ENCODE results near the gene RASGEF1C. TPM values are rescaled to one million over a fixed set of nuclear protein-coding genes. Genes with fewer than 3 reads are reported as not detected.

Gene RASGEF1C
- total RNA-seq, 6 experiments from 2014 or later, result not detected

- Mint-ChIP-seq H3K27ac (no peak overlapping the region), H3K9me3 (peaks cover 37% of the 10 kb centered on the region), H3K4me3 (no peak overlapping the region), H3K36me3 (ENCODE audit: low read depth) (peaks cover 3% of the 10 kb centered on the region; the same call in 1 of the 2 replicates), H3K4me1 (ENCODE audit: low read depth) (no peaks in the 10 kb centered on the region), H3K27me3 (ENCODE audit: insufficient read depth) (peaks cover 10% of the 10 kb centered on the region; the same call in 1 of the 2 replicates)
- DNase-seq, result no peak
- no peak for TF ChIP-seq CTCF (IDR thresholded peaks at IDR 0.05)
Observed at GRCh38 chr5:180077594-180078284, 131.3 kb downstream of the RASGEF1C start.

- DNase-seq, result no peak
- no peak for TF ChIP-seq CTCF (IDR thresholded peaks at IDR 0.05)
- peaks cover 32% of the 10 kb centered on the region for H3K9me3 Mint-ChIP-seq
Observed at GRCh38 chr5:180075703-180076102, 133.3 kb downstream of the RASGEF1C start.

GRCh38 chr5:180074462-180074861 is 134.5 kb downstream of the RASGEF1C start:
- peaks cover 18% of the 10 kb centered on the region for H3K27me3 Mint-ChIP-seq (ENCODE audit: insufficient read depth)
- H3K9me3 Mint-ChIP-seq, result peaks cover 25% of the 10 kb centered on the region
- peaks cover 4% of the 10 kb centered on the region; the same call in 1 of the 2 replicates for H3K36me3 Mint-ChIP-seq (ENCODE audit: low read depth)
- H3K4me1 Mint-ChIP-seq (ENCODE audit: low read depth), result no peaks in the 10 kb centered on the region
- no peak overlapping the region for H3K4me3 Mint-ChIP-seq
- H3K27ac Mint-ChIP-seq, result no peak overlapping the region
- TF ChIP-seq CTCF (IDR thresholded peaks at IDR 0.05), result no peak
- DNase-seq, result no peak

More at GRCh38 chr5:180075703-180076102, 133.3 kb downstream of the RASGEF1C start:
- H3K4me3 Mint-ChIP-seq, result no peak overlapping the region
- H3K36me3 Mint-ChIP-seq (ENCODE audit: low read depth), result peaks cover 4% of the 10 kb centered on the region; the same call in 1 of the 2 replicates
- H3K27me3 Mint-ChIP-seq (ENCODE audit: insufficient read depth), result peaks cover 12% of the 10 kb centered on the region; the same call in 1 of the 2 replicates
- no peak overlapping the region for H3K27ac Mint-ChIP-seq
- H3K4me1 Mint-ChIP-seq (ENCODE audit: low read depth), result no peaks in the 10 kb centered on the region

DNA sequence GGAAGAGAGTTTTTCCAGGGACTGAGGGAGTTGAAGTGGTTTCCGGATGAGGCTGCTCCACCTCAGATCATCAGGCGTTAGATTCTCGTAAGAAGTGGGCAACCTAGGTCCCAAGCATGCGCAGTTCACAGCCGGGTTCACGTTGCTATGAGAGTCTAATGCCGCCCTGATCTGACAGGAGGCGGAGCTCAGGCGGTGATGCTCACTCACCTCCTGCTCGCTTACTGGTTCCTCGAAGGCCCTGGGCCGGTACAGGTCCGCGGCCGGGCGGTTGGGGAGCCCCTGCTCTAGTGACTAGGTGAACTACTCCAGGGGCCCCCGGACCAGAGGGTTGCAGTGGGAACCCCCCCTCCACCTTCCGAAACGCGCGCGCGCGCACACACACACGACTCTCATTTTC is 136.5 kb downstream of the RASGEF1C start:
- Mint-ChIP-seq H3K9me3 (peaks cover 22% of the 10 kb centered on the region), H3K4me3 (no peak overlapping the region; the same call in 1 of the 2 replicates), H3K36me3 (ENCODE audit: low read depth) (peaks cover 4% of the 10 kb centered on the region; the same call in 1 of the 2 replicates), H3K27me3 (ENCODE audit: insufficient read depth) (peaks cover 11% of the 10 kb centered on the region), H3K27ac (no peak overlapping the region), H3K4me1 (ENCODE audit: low read depth) (no peaks in the 10 kb centered on the region)
- no peak for TF ChIP-seq CTCF (IDR thresholded peaks at IDR 0.05)
- DNase-seq, result no peak

DNA sequence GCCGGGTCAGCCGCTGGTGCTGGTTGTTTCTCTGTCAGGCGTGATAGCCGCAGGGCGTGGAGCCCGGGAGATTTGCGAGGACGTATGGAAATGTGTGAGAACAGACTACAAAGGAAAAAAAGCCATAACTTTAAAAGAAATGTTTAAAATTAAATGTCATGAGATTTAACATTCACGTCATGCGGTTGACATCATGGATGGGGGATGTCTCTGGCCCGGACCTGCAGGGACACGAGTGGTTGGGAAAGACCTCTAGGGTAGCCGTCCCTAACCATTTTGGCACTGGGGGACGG is 136.8 kb downstream of the RASGEF1C start:
- no peak overlapping the region for H3K27ac Mint-ChIP-seq
- peaks cover 4% of the 10 kb centered on the region; the same call in 1 of the 2 replicates for H3K36me3 Mint-ChIP-seq (ENCODE audit: low read depth)
- peaks cover 11% of the 10 kb centered on the region for H3K27me3 Mint-ChIP-seq (ENCODE audit: insufficient read depth)
- peaks cover 22% of the 10 kb centered on the region for H3K9me3 Mint-ChIP-seq
- H3K4me1 Mint-ChIP-seq (ENCODE audit: low read depth), result no peaks in the 10 kb centered on the region
- no peak overlapping the region; the same call in 1 of the 2 replicates for H3K4me3 Mint-ChIP-seq
- no peak for TF ChIP-seq CTCF (IDR thresholded peaks at IDR 0.05)
- DNase-seq, result no peak
